HT-29 (cell line): ENCODE results near the gene GCM1. TPM values are rescaled to one million over a fixed set of nuclear protein-coding genes. Genes with fewer than 3 reads are reported as not detected.

ENCODE experiments used
- DNase-seq: peaks from one replicate; pipeline ENCODE4 v3.0.0-alpha.2; 2015; ENCODE audit warnings: low spot score
- small RNA-seq: library from RNA; depleted of rRNA; stranded (forward); fragments of <200 nt; gene quantifications from one replicate; pipeline ENCODE3, GENCODE V24; 2014
- total RNA-seq: library from RNA; depleted of rRNA; stranded (reverse); fragments of >200 nt; shearing (Covaris generic); gene quantifications from 2 replicates; pipeline ENCODE4 v1.2.3, GENCODE V29; 2014; rRNA removed

Gene GCM1
- total RNA-seq, 1 experiment from 2014 or later: not detected

DNA sequence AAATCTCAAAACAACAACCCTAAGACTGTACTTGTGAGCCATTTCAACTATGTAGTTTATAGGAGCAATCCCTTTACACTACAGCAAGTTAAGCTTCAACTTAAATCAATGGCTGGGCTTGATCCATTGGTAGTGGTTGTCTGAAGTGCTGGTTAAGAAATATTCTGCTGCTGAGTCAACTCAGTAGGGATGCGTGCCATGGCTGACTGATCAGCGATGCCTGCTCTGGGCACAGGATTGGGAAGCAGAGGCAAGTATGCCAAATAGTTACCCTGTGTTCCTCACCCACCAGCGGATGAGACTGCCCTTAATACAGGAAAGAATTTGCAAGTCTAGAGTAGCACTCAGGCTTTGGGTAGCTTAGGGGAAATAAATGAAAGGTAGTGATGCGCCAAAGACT is 41.5 kb downstream of the GCM1 start:
- no peak for DNase-seq

DNA sequence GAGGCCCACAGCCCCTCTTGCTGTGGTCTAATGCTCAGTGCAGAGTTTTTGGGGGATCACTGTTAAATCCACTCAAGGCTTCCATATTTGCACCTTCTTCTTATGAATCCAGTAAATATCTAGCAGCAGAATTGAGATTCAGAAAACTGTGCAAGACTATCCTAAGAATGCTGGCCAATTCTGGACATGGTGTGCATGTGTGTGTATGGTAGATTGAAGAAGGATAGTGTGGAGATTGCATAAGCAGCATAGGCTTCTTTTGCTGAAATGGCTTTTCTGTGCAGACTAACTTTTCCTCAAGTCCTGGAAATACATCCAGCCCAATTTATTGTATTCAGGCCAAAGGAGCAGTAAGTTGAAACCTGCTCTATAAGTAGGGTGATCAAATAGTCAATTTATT is 43.7 kb downstream of the GCM1 start:
- DNase-seq: no peak

DNA sequence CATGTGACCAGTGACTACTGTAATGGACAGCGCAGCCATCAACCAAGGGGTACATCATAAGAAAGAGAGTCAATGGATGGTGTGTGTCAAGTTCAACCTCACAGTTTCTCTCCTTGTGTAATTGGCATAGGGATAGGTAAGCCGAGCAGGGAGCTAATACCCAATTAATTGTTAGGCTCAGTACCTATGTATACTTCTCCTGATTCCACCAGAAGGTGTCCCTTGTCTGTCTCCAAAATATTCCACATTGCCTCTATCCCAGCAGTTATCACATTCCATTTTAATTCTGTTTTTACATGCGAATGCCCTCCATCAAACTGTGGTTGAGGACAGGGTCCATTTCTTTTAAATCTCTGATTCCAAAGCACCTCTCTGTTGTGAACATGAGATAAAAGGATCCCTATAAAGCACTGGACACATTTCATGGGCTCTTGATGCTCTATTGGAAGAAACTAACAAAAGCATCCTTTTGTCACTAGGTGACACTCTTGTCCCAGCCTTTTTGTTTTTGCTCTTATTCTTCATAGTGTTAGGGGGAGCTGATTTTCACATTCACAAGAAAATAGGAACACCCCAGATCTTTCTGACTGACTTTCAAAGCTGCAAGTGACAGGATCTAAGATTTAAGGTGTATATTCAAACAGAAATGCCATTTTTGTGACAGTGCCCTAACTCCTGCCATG is 44.5 kb downstream of the GCM1 start:
- peak; percentile 80 for DNase-seq

DNA sequence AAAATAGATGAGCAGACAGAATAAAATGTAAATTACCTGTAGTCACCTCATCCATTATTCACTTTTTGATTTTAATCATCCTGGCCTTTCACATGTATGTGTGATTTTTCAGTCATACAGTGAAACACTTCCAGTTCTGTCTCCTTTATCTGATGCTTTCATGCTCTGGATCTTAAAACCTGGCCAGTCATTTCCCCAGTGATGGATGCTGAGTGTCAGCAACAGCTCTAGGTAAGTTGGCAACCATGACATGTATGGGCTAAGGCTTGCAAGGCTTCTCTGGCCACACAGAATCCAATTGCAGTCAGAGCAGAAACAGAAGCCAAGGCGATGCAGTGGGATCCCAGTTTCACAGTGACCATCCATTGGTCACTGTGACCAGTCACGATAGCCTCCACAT is 47.6 kb downstream of the GCM1 start:
- DNase-seq: no peak

DNA sequence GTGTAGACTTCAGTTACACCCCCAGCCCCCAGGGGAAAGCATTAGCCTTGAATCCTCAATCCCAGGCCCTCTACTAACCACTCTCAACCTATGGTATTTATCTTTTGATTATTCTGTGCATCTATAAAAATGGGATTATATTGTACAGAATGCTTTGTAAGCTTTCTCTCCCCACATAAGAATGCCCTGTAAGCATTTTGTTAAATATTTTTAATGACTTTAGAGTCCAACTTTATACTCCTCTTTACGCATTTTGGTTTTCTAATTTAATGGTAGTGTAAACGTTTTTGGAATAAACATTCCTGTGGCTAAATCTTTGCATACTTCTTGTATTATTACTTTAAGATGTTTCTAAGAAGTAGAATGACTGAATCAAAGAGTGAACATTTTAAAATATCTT is 48.1 kb downstream of the GCM1 start:
- DNase-seq: no peak

DNA sequence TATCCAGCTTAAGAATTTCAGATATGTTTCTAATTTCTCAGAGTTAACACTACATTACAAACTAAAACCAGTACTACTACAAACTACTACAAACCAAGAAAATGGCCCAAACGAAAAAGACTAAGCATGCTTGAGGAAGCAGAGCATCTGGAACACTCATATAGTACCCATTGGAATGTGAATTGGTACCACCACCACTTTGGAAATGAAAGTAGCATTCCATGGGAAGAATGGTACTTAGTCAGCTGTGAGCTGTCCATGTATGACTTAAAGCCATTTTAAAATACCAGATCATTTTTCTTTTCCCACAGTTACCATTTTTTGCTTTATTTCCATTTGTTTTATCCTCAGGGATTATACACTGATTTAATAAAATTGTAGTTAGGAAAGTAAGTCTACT is 52.9 kb downstream of the GCM1 start:
- no peak for DNase-seq

DNA sequence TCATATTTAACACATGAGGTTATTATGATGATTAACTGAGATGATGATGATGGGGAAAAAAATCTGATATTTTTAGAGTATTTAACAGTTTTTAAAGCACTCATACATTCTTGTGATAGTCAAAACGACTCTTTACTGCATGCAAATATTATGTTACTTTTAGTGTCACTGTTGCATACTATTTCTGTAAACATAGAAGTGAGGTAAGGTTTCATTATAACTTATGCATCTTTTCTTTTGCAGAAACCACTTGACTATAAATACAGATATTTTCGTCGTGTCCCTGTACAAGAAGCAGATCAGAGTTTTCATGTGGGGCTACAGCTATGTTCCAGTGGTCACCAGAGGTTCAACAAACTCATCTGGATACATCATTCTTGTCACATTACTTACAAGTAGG is 53.4 kb downstream of the GCM1 start:
- DNase-seq: no peak

DNA sequence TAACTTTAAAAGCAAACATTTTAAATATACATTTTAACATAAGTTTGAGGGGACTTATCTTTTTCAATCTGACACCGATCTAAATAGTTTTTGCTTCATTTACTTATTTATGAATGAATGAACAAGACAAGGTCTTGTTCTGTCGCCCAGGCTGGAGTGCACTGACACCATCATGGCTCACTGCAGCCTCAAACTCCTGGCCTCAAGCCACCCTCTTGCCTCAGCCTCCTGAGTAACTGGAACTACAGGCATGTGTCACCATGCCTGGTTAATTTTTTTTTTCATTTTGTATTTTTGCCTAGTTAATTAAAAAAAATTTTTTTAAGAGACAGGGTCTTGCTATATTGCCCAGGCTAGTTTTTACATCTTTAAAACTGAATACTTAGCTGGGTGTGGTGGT is 58.1 kb downstream of the GCM1 start:
- DNase-seq: no peak

DNA sequence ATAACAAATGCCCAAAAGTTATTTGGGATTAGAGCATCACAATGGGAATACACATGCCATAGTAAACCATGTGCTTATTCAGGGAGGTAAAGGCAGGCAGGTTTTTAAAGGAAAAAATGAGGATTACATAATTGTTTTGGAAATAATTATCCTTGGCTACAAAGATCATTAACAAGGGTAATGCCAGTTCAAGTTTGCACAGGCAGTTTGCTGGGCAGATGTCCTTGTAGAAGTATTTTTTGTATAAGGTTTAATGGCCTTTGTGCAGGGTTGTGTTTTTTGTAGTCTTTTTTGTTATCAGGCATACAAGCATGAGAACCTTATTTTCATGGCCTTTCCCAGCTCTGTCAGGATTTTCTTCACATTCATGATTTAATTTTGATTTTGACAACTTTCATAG is 58.7 kb downstream of the GCM1 start:
- DNase-seq: no peak

DNA sequence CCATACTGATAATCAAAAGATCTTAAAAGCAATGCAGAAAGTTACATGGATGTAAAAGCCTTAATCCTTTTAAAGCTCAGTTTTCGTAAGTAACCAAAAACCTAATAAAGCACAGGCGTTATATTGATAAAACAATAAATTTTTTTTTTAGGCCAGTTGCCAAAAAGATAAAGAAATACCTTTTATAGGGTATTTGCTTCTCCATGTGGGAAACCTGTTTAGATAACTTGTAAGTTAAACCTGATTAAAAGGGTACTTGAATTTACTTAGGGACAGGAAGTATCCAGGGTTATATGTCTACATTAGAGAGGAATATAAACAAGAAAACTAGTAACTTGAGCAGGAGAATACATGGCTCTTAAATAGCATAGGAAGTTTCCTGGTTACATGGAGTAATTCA is 62.3 kb downstream of the GCM1 start:
- peak; percentile 2 for DNase-seq

DNA sequence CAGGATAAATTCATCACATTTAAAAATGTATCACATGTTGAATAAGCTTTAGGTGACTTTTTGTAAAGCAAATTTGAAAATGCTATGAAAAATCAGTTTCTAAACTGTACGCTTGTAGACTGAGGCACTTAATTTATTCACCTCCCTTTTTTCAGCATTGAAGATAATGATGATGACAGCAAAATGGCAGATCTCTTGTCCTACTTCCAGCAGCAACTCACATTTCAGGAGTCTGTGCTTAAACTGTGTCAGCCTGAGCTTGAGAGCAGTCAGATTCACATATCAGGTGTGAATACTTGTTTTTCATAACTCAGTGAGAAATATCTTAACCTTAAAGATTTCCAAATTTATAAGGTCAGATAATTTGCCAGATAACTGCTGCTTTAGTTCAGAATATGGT is 67.8 kb downstream of the GCM1 start:
- DNase-seq: no peak

Small RNA genes within 50 kb of the gene (small RNA-seq; reads per million reads assigned to genes)
- gene RN7SL244P: not detected
- not detected for gene RNU6-464P

Other genes with a start within 250 kb of the GCM1 start
- gene GSTA3, start 239.1 kb downstream of the GCM1 start, total RNA-seq: not detected in 2 replicates
- 4.1 and 5.4 TPM in 2 replicates for gene GSTA4, start 153.6 kb downstream of the GCM1 start, total RNA-seq
- 3.8 and 4.4 TPM in 2 replicates for gene CILK1, start 87.0 kb downstream of the GCM1 start, total RNA-seq
- gene FBXO9, start 83.4 kb downstream of the GCM1 start, total RNA-seq: 42.7 and 42.8 TPM in 2 replicates
- not detected in 2 replicates for gene ELOVL5, start 200.1 kb upstream of the GCM1 start, total RNA-seq